Fibroblast of peridontal ligament (primary cell): Measurements from ENCODE around the gene RFTN1.

Source experiments
- DNase-seq: peaks from one replicate; pipeline ENCODE4 v3.0.0-alpha.2; 2010; ENCODE audit errors: extremely low read depth

RFTN1 gene

GRCh38 chr3:16487511-16488175 is 25.9 kb downstream of the RFTN1 start:
- no peak for DNase-seq

GRCh38 chr3:16486951-16487480 is 26.5 kb downstream of the RFTN1 start:
- DNase-seq = no peak

- no peak for DNase-seq
Measured at GRCh38 chr3:16486201-16486600, 27.3 kb downstream of the RFTN1 start.

- DNase-seq = no peak
Measured at GRCh38 chr3:16485395-16485992, 28.0 kb downstream of the RFTN1 start.

GRCh38 chr3:16484984-16485383 is 28.5 kb downstream of the RFTN1 start:
- no peak for DNase-seq

GRCh38 chr3:16484216-16484615 is 29.3 kb downstream of the RFTN1 start:
- peak; percentile 99 for DNase-seq

GRCh38 chr3:16482770-16483531 is 30.5 kb downstream of the RFTN1 start:
- DNase-seq = no peak

GRCh38 chr3:16482194-16482769 is 31.2 kb downstream of the RFTN1 start:
- no peak for DNase-seq

GRCh38 chr3:16481546-16481897 is 32.0 kb downstream of the RFTN1 start:
- DNase-seq = no peak

- peak; percentile 40 for DNase-seq
Measured at GRCh38 chr3:16480861-16481545, 32.5 kb downstream of the RFTN1 start.

GRCh38 chr3:16478516-16478915 is 35.0 kb downstream of the RFTN1 start:
- peak; percentile 63 for DNase-seq

- peak; percentile 87 for DNase-seq
Measured at GRCh38 chr3:16477521-16477920, 36.0 kb downstream of the RFTN1 start.

GRCh38 chr3:16477056-16477455 is 36.4 kb downstream of the RFTN1 start:
- DNase-seq = no peak

- peak; percentile 99 for DNase-seq
Measured at GRCh38 chr3:16476636-16477035, 36.9 kb downstream of the RFTN1 start.

GRCh38 chr3:16475766-16476165 is 37.7 kb downstream of the RFTN1 start:
- DNase-seq = no peak

GRCh38 chr3:16474920-16475319 is 38.6 kb downstream of the RFTN1 start:
- DNase-seq = peak; percentile 88

GRCh38 chr3:16474216-16474615 is 39.3 kb downstream of the RFTN1 start:
- no peak for DNase-seq

GRCh38 chr3:16472593-16472992 is 40.9 kb downstream of the RFTN1 start:
- DNase-seq = no peak

GRCh38 chr3:16471897-16472296 is 41.6 kb downstream of the RFTN1 start:
- no peak for DNase-seq

- no peak for DNase-seq
Measured at GRCh38 chr3:16470590-16470989, 42.9 kb downstream of the RFTN1 start.

GRCh38 chr3:16468336-16469098 is 45.0 kb downstream of the RFTN1 start:
- no peak for DNase-seq
